HG03571 (cell line): Measurements from ENCODE around the gene RGS9BP.
"Not testable (repeated sequence)": the region's sequence is repeated elsewhere in the genome, so short reads cannot be mapped to it uniquely, and the experiment has no call there.

ENCODE experiments used
- ATAC-seq: cut with Tn5 transposase; IDR thresholded peaks from one replicate; pipeline ENCODE4 v1.9.1; 2021; ENCODE audit not compliant: unreplicated experiment

RGS9BP gene

GRCh38 chr19:32671883-32672593, 3.6 kb upstream of the RGS9BP start:
- ATAC-seq = no peak

GRCh38 chr19:32672841-32673240, 2.8 kb upstream of the RGS9BP start:
- no peak for ATAC-seq

GRCh38 chr19:32673573-32673972, 2.1 kb upstream of the RGS9BP start:
- ATAC-seq = no peak

GRCh38 chr19:32674153-32674930, 1.3 kb upstream of the RGS9BP start:
- no peak for ATAC-seq

- ATAC-seq = peak; percentile 96
These were observed 523 bp upstream of the RGS9BP start, which contains the start of gene ANKRD27 for GRCh38 chr19:32674931-32675719. Gene ANKRD27, minus strand, starts transcription at chr19:32675180. Its CDS starts 16,165 bp downstream, at chr19:32659015.

- ATAC-seq = no peak
These were observed 692 bp downstream of the RGS9BP start for GRCh38 chr19:32676186-32676894.

GRCh38 chr19:32676895-32677359, 1.3 kb downstream of the RGS9BP start:
- no peak for ATAC-seq

- ATAC-seq = no peak
These were observed 2.0 kb downstream of the RGS9BP start for GRCh38 chr19:32677657-32678056.

- ATAC-seq = no peak
These were observed 5.3 kb downstream of the RGS9BP start for GRCh38 chr19:32680986-32681385.

GRCh38 chr19:32682317-32682716, 6.7 kb downstream of the RGS9BP start:
- no peak for ATAC-seq

- no peak for ATAC-seq
These were observed 11.3 kb downstream of the RGS9BP start for GRCh38 chr19:32686847-32687475.

GRCh38 chr19:32687681-32688080, 12.0 kb downstream of the RGS9BP start:
- no peak for ATAC-seq

GRCh38 chr19:32688311-32688710, 12.7 kb downstream of the RGS9BP start:
- ATAC-seq = no peak

GRCh38 chr19:32691291-32691951, 15.8 kb downstream of the RGS9BP start, which contains the start of gene NUDT19:
Gene NUDT19, plus strand, starts transcription at chr19:32691821. Its CDS starts 140 bp downstream, at chr19:32691961.
- peak; percentile 90 for ATAC-seq

GRCh38 chr19:32691952-32692726, 16.5 kb downstream of the RGS9BP start:
- ATAC-seq = peak; percentile 66

- ATAC-seq = no peak
These were observed 17.0 kb downstream of the RGS9BP start for GRCh38 chr19:32692727-32693061.

- not testable (repeated sequence) for ATAC-seq
These were observed 17.8 kb downstream of the RGS9BP start for GRCh38 chr19:32693151-32694108.

GRCh38 chr19:32694316-32694715, 18.7 kb downstream of the RGS9BP start:
- not testable (repeated sequence) for ATAC-seq
